GM21717 (cell line): ENCODE results near the gene SNX8.
"Not testable (repeated sequence)": the region's sequence is repeated elsewhere in the genome, so short reads cannot be mapped to it uniquely, and the experiment has no call there.

ENCODE experiments used
- ATAC-seq: cut with Tn5 transposase; IDR thresholded peaks from one replicate; pipeline ENCODE4 v1.9.1; 2021; ENCODE audit warnings: mild to moderate bottlenecking, moderate library complexity; ENCODE audit not compliant: unreplicated experiment

The SNX8 gene

DNA sequence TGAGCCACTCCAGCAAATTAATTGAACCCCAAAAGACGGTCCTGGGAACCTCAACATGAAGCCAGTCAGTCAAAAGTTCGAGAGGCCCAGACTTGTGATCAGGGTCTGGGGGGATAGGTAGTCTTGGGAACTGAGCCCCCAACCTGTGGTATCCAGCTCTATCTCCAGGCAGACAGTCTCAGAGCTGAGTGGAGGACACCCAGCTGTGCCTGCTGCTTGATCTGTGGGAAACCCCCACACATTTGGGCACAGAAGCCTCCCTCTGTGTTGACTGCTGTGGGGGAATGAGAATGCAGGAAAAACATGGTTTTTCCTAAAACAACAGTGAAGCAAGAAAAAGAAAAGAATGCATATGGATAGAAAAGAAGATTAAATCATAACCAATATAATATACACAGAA is 16.3 kb upstream of the SNX8 start:
- ATAC-seq = no peak

- no peak for ATAC-seq
Measured at GRCh38 chr7:2326951-2327350, 12.7 kb upstream of the SNX8 start.

GRCh38 chr7:2325162-2325561 is 10.9 kb upstream of the SNX8 start:
- ATAC-seq = no peak

DNA sequence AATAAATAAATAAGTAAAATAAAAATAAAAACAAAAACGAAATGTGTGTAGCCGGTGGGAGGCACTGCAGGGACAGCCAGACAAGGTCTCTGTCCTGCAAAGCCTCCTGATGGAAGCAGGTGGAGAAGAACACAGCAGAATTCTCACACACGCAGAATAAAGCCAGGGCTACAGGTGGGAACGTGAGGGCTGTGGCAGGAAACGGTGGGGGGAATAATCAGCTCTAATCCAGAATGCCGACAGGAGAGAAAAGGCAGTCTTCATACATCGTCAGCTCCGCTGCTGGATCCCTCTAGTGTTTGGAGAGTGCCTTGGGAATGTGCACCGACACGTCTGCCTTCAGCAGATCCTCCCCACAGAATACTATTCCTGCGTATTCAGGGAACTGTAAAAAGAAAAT is 6.8 kb upstream of the SNX8 start:
- no peak for ATAC-seq

DNA sequence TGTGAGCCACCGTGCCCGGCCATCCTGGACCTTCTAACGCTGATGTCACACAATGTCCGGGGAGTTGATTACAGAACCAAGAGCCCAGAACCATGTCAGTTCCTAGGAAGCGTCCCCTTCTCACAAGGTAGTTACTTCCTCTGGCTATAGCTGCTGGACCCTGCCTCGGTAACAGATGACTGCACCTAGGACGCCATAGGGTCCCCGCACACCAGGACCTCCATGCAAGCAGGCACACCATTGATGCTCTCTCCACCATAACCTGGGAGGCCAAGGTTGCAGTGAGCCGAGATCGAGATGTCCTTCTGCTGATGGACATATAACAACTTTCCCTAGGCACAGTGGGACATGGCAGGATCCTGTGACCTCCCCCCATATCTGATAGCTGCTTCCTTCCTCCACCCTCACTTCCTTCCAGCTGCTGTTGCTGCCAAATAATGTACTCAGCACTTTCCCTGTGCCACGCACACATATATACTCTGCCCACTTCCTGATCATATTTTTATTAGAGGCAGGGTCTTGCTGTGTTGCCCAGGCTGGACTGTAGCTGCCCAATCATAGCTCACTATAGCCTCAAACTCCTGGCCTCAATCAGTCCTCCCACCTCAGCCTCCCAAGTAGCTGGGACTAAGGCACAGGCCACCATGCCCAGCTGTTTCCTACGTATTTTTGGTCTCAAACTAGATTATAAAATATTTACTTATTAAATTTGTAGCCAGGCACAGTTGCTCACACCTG is 3.5 kb upstream of the SNX8 start:
- no peak for ATAC-seq

- no peak for ATAC-seq
Measured at GRCh38 chr7:2316578-2316977, 2.3 kb upstream of the SNX8 start.

DNA sequence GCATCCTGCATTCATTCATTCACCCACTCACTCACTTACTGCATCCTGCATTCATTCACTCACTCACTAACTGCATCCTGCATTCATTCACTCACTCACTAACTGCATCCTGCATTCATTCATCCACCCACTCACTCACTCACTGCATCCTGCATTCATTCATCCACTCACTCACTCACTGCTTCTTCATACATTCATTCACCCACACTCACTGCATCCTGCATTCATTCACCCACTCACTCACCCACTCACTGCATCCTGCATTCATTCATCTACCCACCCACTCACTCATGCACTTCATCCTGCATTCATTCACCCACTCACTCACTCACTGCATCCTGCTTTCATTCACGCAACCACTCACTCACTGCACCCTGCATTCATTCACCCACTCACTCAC is 1.5 kb upstream of the SNX8 start:
- ATAC-seq = no peak

GRCh38 chr7:2314956-2315530 is 802 bp upstream of the SNX8 start:
- ATAC-seq = not testable (repeated sequence)

- peak; percentile 13 for ATAC-seq
Measured at GRCh38 chr7:2313450-2314208, 612 bp downstream of the SNX8 start.

- ATAC-seq = no peak
Measured at GRCh38 chr7:2312267-2312929, 1.8 kb downstream of the SNX8 start.

DNA sequence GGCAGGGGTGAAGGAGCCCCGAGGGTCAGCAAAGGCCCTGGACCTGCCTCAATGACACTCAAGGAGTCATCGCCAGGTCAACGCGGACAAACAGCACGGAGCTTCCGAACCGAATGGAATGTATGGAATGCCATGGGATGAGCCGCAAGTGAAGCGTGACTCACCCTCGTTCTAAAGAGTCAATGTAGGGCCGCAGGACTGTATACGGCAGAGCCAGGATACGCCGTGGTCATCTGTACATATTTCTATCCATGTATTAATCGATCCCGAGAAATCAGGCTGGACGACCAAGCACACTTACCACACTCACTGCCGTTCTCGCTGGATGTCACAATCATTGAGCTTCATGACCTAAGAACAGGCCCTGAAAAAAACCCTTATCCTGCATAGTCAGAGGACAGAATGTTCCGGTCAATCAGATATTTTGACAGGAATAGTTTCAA is 4.3 kb downstream of the SNX8 start:
- ATAC-seq = no peak

DNA sequence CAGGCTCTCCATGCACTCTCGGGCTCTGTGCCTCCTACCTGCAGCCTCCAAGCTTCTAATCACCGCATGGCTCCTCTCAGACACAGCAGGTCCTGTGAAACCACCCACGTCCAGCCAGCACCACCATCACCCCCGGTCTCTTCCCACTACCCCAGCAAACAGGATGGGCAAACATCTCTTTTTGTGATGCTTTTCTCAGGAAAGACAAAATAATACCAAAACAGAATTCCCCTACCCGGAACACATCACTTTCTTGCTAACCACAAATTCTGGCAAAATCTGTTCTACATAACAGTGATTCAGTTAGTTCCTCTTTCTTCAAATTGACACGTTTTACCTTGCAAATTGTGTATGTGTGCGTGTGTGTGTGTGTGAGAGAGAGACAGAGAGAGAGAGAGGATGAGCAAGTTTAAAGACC is 6.5 kb downstream of the SNX8 start:
- ATAC-seq = peak; percentile 51

DNA sequence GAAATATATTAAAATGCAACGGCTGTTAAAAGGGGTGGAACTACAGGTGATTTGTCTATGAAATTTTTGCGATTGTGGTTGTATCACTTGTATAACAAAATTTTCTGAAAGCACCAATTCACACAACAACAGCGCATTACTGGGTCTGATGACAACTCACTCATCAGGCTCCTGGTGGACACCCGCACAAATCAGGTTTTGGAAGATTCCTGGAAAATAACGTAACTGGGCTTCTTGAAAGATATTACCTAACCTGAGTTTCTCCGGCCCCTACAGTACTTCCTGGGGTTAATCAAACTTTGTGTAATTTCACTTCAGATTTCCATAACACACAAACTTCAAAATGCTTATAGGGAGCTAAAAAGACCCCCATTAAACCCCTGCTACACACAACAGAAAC is 7.6 kb downstream of the SNX8 start:
- ATAC-seq = no peak

- not testable (repeated sequence) for ATAC-seq
Measured at GRCh38 chr7:2305258-2305657, 9.0 kb downstream of the SNX8 start.

GRCh38 chr7:2303520-2303919 is 10.7 kb downstream of the SNX8 start:
- ATAC-seq = not testable (repeated sequence)

- ATAC-seq = not testable (repeated sequence)
Measured at GRCh38 chr7:2302743-2303397, 11.4 kb downstream of the SNX8 start.

- ATAC-seq = no peak
Measured at GRCh38 chr7:2301511-2301863, 12.8 kb downstream of the SNX8 start.

- no peak for ATAC-seq
Measured at GRCh38 chr7:2299870-2300512, 14.2 kb downstream of the SNX8 start.

GRCh38 chr7:2299131-2299829 is 15.0 kb downstream of the SNX8 start:
- peak; percentile 47 for ATAC-seq

- ATAC-seq = no peak
Measured at GRCh38 chr7:2296832-2297231, 17.4 kb downstream of the SNX8 start.
